H1 (cell line): ENCODE data around the gene CMBL. TPM values are rescaled to one million over a fixed set of nuclear protein-coding genes. Genes with fewer than 3 reads are reported as not detected.

Source experiments
- CTCF ChIA-PET: fragments of 300-600 bp; sonication (Branson Sonifier 250); formaldehyde crosslinking; loops from one replicate; lab custom pipeline; 2021; ENCODE audit not compliant: partially characterized antibody; lab: Charles Lee
- POLR2A ChIA-PET: fragments of 300-600 bp; sonication (Branson Sonifier 250); formaldehyde crosslinking; loops from one replicate; lab custom pipeline; 2021; ENCODE audit warnings: inconsistent platforms; ENCODE audit not compliant: partially characterized antibody; lab: Charles Lee
- DNase-seq, 2 experiments: peaks; one replicate each; pipeline versions ENCODE4 v3.0.0 to v3.0.0-alpha.2; 2010 to 2022; ENCODE audit warnings: low spot score in 2 of 2, low read depth in 1 of 2, mixed read lengths in 1 of 2
- FAIRE-seq: peaks from 2 replicates; lab custom pipeline; 2011; peaks lifted over from hg19 to GRCh38; lab: Jason Lieb, UNC
- H2AFZ ChIP-seq: 2 replicates; pipeline ENCODE4 v1.8.1; 2012; ENCODE audit warnings: low read length, inconsistent platforms
- H2AK5ac ChIP-seq: 2 replicates; pipeline ENCODE4 v1.6.1; 2013; ENCODE audit warnings: low read depth, low read length
- H2BK120ac ChIP-seq: replicated peaks from 2 replicates; pipeline ENCODE3; 2013; ENCODE audit warnings: low read depth, low read length, inconsistent platforms
- H2BK12ac ChIP-seq: 2 replicates; pipeline ENCODE4 v1.6.1; 2013; ENCODE audit warnings: low read depth, low read length
- H2BK15ac ChIP-seq: 2 replicates; pipeline ENCODE4 v1.6.1; 2013; ENCODE audit warnings: low read length
- H2BK20ac ChIP-seq: 2 replicates; pipeline ENCODE4 v1.6.1; 2013; ENCODE audit warnings: low read length
- H2BK5ac ChIP-seq: 2 replicates; pipeline ENCODE4 v1.6.1; 2013; ENCODE audit warnings: low read depth, low read length
- H3K14ac ChIP-seq: 2 replicates; pipeline ENCODE4 v1.6.1; 2013; ENCODE audit warnings: inconsistent platforms; ENCODE audit not compliant: insufficient read length
- H3K18ac ChIP-seq: 2 replicates; pipeline ENCODE4 v1.6.1; 2013; ENCODE audit warnings: low read length; ENCODE audit errors: extremely low read depth
- H3K23ac ChIP-seq: 2 replicates; pipeline ENCODE4 v1.6.1; 2013; ENCODE audit warnings: inconsistent platforms; ENCODE audit not compliant: insufficient read length
- H3K23me2 ChIP-seq: 2 replicates; pipeline ENCODE4 v1.6.1; 2013; ENCODE audit warnings: low read depth, low read length
- H3K27ac ChIP-seq: 2 replicates; pipeline ENCODE4 v1.6.1; 2011; ENCODE audit warnings: low read depth, low read length, inconsistent platforms
- H3K27me3 ChIP-seq, 4 experiments: replicated peaks in 1 of 4; 1 replicate in 1 of 4; 2 replicates in 3 of 4; pipeline versions ENCODE4 v1.6.1 to v1.8.1; 2011 to 2013; ENCODE audit warnings: low read length in 3 of 4, mild to moderate bottlenecking in 3 of 4, inconsistent platforms in 2 of 4, mixed read lengths in 2 of 4, moderate library complexity in 1 of 4; ENCODE audit not compliant: control insufficient read depth in 3 of 4, insufficient read depth in 3 of 4; ENCODE audit errors: extremely low read depth in 1 of 4
- H3K36me3 ChIP-seq, 4 experiments: 2 replicates each; pipeline versions ENCODE4 v1.6.1 to v1.8.1; 2011 to 2013; ENCODE audit warnings: mild to moderate bottlenecking in 4 of 4, low read length in 3 of 4, moderate library complexity in 2 of 4, control low read depth in 1 of 4, inconsistent platforms in 1 of 4; ENCODE audit not compliant: insufficient read depth in 4 of 4, control insufficient read depth in 2 of 4
- H3K4ac ChIP-seq: replicated peaks from 2 replicates; pipeline ENCODE3; 2013; ENCODE audit warnings: low read length, low read depth, mixed read lengths, inconsistent platforms; ENCODE audit not compliant: insufficient read length
- H3K4me1 ChIP-seq, 4 experiments: replicated peaks in 1 of 4; 1 replicate in 1 of 4; 2 replicates in 3 of 4; pipeline versions ENCODE4 v1.6.1 to v1.8.1; 2011 to 2013; ENCODE audit warnings: low read length in 3 of 4, inconsistent platforms in 2 of 4, mixed read lengths in 1 of 4; ENCODE audit not compliant: insufficient read depth in 4 of 4, control insufficient read depth in 3 of 4
- H3K4me2 ChIP-seq, 2 experiments: 2 replicates each; pipeline versions ENCODE4 v1.6.1 to v1.8.1; 2011 to 2013; ENCODE audit warnings: low read depth in 2 of 2, low read length in 2 of 2, control low read depth in 1 of 2, inconsistent platforms in 1 of 2, mild to moderate bottlenecking in 1 of 2; ENCODE audit not compliant: insufficient read depth in 1 of 2
- H3K4me3 ChIP-seq, 4 experiments: fragments of 200-600, 300-600 bp in 1 of 4; sonication (generic), shearing (Covaris generic), sonication (Bioruptor Twin) in 1 of 4; 2 replicates each; pipeline versions ENCODE4 v1.5.1 to v1.8.1; 2011 to 2016; ENCODE audit warnings: low read length in 4 of 4, low read depth in 3 of 4, control low read depth in 2 of 4, inconsistent platforms in 2 of 4, mild to moderate bottlenecking in 2 of 4, mixed read lengths in 1 of 4, moderate library complexity in 1 of 4; ENCODE audit not compliant: insufficient read depth in 2 of 4; ENCODE audit errors: extremely low read depth in 1 of 4
- H3K56ac ChIP-seq: replicated peaks from 2 replicates; pipeline ENCODE3; 2013; ENCODE audit warnings: low read depth, mild to moderate bottlenecking, mixed read lengths, low read length, inconsistent platforms; ENCODE audit not compliant: insufficient read length
- H3K79me1 ChIP-seq: 2 replicates; pipeline ENCODE4 v1.6.1; 2013; ENCODE audit warnings: low read depth, low read length, control low read depth
- H3K79me2 ChIP-seq, 2 experiments: 2 replicates each; pipeline versions ENCODE4 v1.6.1 to v1.8.1; 2012 to 2013; ENCODE audit warnings: low read length in 2 of 2, mild to moderate bottlenecking in 2 of 2, inconsistent platforms in 1 of 2; ENCODE audit not compliant: insufficient read depth in 2 of 2, control insufficient read depth in 1 of 2
- H3K9ac ChIP-seq, 4 experiments: replicated peaks in 1 of 4; 1 replicate in 1 of 4; 2 replicates in 3 of 4; pipeline versions ENCODE4 v1.6.1 to v1.8.1; 2011 to 2013; ENCODE audit warnings: low read depth in 3 of 4, low read length in 3 of 4, control low read depth in 2 of 4, mild to moderate bottlenecking in 2 of 4, moderate library complexity in 2 of 4, inconsistent platforms in 1 of 4; ENCODE audit errors: extremely low read depth in 1 of 4
- H3K9me3 ChIP-seq, 2 experiments: 2 replicates each; pipeline versions ENCODE4 v1.6.1 to v1.8.1; 2012 to 2013; ENCODE audit warnings: mild to moderate bottlenecking in 2 of 2, moderate library complexity in 2 of 2, control low read depth in 1 of 2, inconsistent platforms in 1 of 2, low read depth in 1 of 2, low read length in 1 of 2, mixed read lengths in 1 of 2; ENCODE audit not compliant: insufficient read depth in 2 of 2
- H4K20me1 ChIP-seq, 2 experiments: replicated peaks in 1 of 2; 2 replicates each; pipeline versions ENCODE3 to v1.8.1; 2011 to 2013; ENCODE audit warnings: inconsistent platforms in 2 of 2, low read length in 2 of 2, mild to moderate bottlenecking in 1 of 2; ENCODE audit not compliant: insufficient read depth in 2 of 2, control insufficient read depth in 1 of 2
- H4K5ac ChIP-seq: 2 replicates; pipeline ENCODE4 v1.6.1; 2013; ENCODE audit warnings: low read length, low read depth, mixed read lengths, inconsistent platforms; ENCODE audit not compliant: insufficient read length
- H4K8ac ChIP-seq: 2 replicates; pipeline ENCODE4 v1.8.0; 2013; ENCODE audit warnings: mild to moderate bottlenecking, moderate library complexity, low read length, inconsistent platforms; ENCODE audit not compliant: insufficient read depth; ENCODE audit errors: extremely low read depth
- H4K91ac ChIP-seq: replicated peaks from 2 replicates; pipeline ENCODE3; 2013; ENCODE audit warnings: low read length, mixed read lengths, inconsistent platforms; ENCODE audit not compliant: insufficient read length
- POLR2A ChIP-seq, 2 experiments: IDR thresholded peaks; 1 replicate in 1 of 2; 2 replicates in 1 of 2; pipeline ENCODE4 v1.6.1; 2011; ENCODE audit warnings: low read depth in 2 of 2, low read length in 2 of 2, mild to moderate bottlenecking in 2 of 2; ENCODE audit errors: control extremely low read depth in 1 of 2
- SP1 ChIP-seq: IDR thresholded peaks from 2 replicates; pipeline ENCODE4 v1.6.1; 2011; ENCODE audit warnings: low read depth, low read length
- WGBS, 2 experiments: shearing (Covaris generic) in 1 of 2; methylation state at CpG; one replicate each; pipeline versions ENCODE4 v1.1.6 to v1.1.7; 2013 to 2015; ENCODE audit warnings: low lambda C conversion rate in 2 of 2, mixed read lengths in 2 of 2, inconsistent platforms in 1 of 2, low coverage in 1 of 2, missing lambda C conversion rate in 1 of 2; ENCODE audit not compliant: insufficient replicate concordance in 2 of 2, insufficient coverage in 1 of 2, insufficient read length in 1 of 2; ENCODE audit errors: extremely low coverage in 1 of 2, missing lambda C conversion rate in 1 of 2; 5-methylcytosine and 5-hydroxymethylcytosine counted together
- polyA plus RNA-seq, 7 experiments: library from polyadenylated mRNA; depleted of rRNA in 3 of 7; stranded (reverse) in 5 of 7; unstranded in 2 of 7; fragments of >200 nt in 5 of 7; fragments of 200-250 nt in 2 of 7; gene quantifications; 1 replicate in 5 of 7; 2 replicates in 1 of 7; 4 replicates in 1 of 7; pipeline versions ENCODE4 v1.2.1 to v1.2.3, GENCODE V29; 2011 to 2013; ENCODE audit warnings: missing spikeins in 2 of 7, mixed read lengths in 2 of 7
- total RNA-seq: library from RNA; stranded (reverse); fragmentation: NEBNext Ultra II Directional; extraction: Animal tissue kit (Norgen Biotek cat#: 25700); gene quantifications from 2 replicates; pipeline ENCODE4 v1.2.1, GENCODE V29; 2021

Gene CMBL
- total and polyA plus RNA-seq, 2 of the 8 experiments (the other 6 are each of a cell fraction or from before 2014, with no cell fraction given): 27.9 to 32.1 TPM

- Histone ChIP-seq H3K14ac (no peak overlapping the region), H4K20me1 (no peaks in the 10 kb centered on the region), H3K56ac (no peak overlapping the region), H3K27ac (no peak overlapping the region), H3K23ac (no peak overlapping the region), H3K9ac (no peak overlapping the region), H3K4me1 (peaks cover 2 to 8% (median 4%) of the 10 kb centered on the region in 4 experiments; a peak in 5 of 7 replicates), H2BK15ac (no peak overlapping the region), H3K79me2 (peaks cover 6 to 21% of the 10 kb centered on the region in 2 experiments; a peak in 3 of 4 replicates), H3K27me3 (peaks cover 0 to 6% (median under 1%) of the 10 kb centered on the region in 4 experiments; a peak in 1 of 7 replicates), H3K23me2 (peaks cover 4% of the 10 kb centered on the region; the same call in 1 of the 2 replicates), H4K8ac (no peak overlapping the region), H4K91ac (no peak overlapping the region), H2AFZ (no peak overlapping the region), H3K79me1 (no peaks in the 10 kb centered on the region), H3K4ac (no peak overlapping the region), H3K4me2 (peak overlapping the region in 1 of 2 experiments; percentile 86; a peak in 1 of 4 replicates), H2BK12ac (peak overlapping the region; percentile 51; the same call in 1 of the 2 replicates), H2BK120ac (no peak overlapping the region), H3K36me3 (no peaks in the 10 kb centered on the region), H3K9me3 (no peaks in the 10 kb centered on the region), H2BK20ac (no peak overlapping the region), H2AK5ac (no peak overlapping the region; the same call in 1 of the 2 replicates), H4K5ac (no peak overlapping the region), H3K4me3 (no peak overlapping the region), H2BK5ac (no peak overlapping the region), H3K18ac (no peak overlapping the region)
- POLR2A ChIA-PET: interaction anchor here (0.6 to 1.1 kb wide), 2 partner anchors 31 to 98 kb away, joined by 3 read pairs; no protein-coding TSS in a partner anchor
- DNase-seq (no peak), FAIRE-seq (no peak)
- 82% methylated on average over 6 of the region's 6 CpGs; no CpG with 5 or more reads in 1 of the 2 experiments for WGBS, 2 experiments
- CTCF ChIA-PET: interaction anchor here (1.0 kb wide), 1 partner anchor 13 kb away, joined by 3 read pairs; no protein-coding TSS in a partner anchor
- TF ChIP-seq POLR2A (IDR thresholded peaks at IDR 0.05; ENCODE audit: control extremely low read depth in 1 of 2, low read depth in 2 of 2, low read length in 2 of 2) (0 out of 3 replicates have a peak, but pooled peaks of 1 of the 2 experiments have one; percentile 35), SP1 (no peak)
- TF ChIP-seq, all 59 proteins: peak for 1
Measured at GRCh38 chr5:10351199-10351905, 43.6 kb upstream of the CMBL start.
